Activated T-cell treated with anti-CD3 and anti-CD28 coated beads for 1 hour (primary cell): ENCODE measurements around the gene HDAC4.

Experiments used
- DNase-seq: peaks from one replicate; pipeline ENCODE4 v3.0.0-alpha.2; 2020; ENCODE audit warnings: low read depth

HDAC4 gene

GRCh38 chr2:239267288-239267951 is 133.4 kb downstream of the HDAC4 start:
- DNase-seq = peak; percentile 82

GRCh38 chr2:239266779-239267287 is 134.0 kb downstream of the HDAC4 start:
- DNase-seq = no peak

DNA sequence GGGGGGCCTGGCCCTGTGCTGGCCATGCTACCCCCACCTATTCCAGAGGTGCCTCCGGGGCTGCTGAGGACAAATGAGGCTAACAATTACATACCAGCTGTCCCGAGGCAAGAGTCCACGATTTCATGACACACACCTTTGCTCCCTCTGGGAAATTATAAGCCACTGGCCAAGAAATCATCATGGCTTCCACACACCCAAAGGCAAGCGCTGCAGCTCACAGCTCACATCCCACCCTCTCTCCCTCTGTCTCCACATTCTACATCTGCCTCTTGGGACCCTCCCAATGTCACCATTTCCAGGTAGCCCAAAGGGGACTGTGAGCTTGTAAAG is 134.4 kb downstream of the HDAC4 start:
- no peak for DNase-seq

DNA sequence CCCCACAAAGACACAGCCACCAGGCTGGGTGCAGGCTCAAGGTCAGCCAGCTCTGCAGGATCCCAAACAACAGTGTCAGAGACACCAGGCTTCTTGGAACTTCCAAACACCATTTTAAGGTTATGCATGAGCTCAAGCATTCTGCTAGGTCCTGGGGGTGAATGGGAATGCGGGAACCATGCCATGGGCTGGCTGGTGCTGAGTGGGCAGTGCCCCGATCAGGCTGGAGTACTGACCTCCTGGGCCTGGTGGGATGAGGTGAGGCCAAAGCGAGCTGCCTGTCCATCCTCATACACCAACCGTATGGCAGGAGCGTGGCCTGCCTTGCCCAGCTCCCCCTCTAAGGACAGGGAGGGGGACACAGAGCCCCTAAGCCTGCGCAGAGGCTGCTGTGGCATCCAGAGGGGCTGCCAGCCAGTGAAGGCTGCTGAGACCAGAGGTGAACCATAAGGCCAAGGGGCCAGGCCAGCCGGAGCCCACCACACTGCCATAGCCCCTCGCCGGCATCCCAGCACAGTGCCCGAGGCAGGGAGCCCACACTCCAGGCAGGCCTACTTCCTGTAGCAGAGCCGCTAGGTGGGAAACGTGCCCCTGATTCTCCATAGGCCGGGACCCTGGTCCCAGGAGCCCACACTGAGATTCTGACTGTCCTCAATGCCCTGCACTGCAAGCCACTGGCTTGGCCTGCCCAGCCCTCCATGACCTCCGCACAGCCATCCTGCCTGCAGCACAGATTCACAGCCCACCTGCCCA is 135.0 kb downstream of the HDAC4 start:
- no peak for DNase-seq

- peak; percentile 42 for DNase-seq
These were observed 135.8 kb downstream of the HDAC4 start for GRCh38 chr2:239264838-239265651.

DNA sequence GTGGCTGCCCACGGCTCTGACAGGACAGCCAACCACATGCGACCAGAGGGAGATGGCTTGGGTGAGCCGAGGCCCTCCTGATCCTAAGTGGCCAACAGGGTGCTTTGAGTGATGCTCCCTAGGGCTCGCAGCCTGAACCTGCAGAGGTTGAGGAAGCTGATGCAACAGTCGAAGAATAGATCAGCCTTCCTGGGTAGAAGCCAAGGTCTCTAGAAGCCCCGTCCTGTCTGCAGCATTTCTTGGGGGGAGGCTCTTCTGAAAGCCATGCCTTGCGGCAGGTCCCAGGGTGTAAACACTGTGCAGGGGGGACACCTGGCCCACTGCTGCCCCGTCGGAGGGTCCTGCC is 136.4 kb downstream of the HDAC4 start:
- no peak for DNase-seq

DNA sequence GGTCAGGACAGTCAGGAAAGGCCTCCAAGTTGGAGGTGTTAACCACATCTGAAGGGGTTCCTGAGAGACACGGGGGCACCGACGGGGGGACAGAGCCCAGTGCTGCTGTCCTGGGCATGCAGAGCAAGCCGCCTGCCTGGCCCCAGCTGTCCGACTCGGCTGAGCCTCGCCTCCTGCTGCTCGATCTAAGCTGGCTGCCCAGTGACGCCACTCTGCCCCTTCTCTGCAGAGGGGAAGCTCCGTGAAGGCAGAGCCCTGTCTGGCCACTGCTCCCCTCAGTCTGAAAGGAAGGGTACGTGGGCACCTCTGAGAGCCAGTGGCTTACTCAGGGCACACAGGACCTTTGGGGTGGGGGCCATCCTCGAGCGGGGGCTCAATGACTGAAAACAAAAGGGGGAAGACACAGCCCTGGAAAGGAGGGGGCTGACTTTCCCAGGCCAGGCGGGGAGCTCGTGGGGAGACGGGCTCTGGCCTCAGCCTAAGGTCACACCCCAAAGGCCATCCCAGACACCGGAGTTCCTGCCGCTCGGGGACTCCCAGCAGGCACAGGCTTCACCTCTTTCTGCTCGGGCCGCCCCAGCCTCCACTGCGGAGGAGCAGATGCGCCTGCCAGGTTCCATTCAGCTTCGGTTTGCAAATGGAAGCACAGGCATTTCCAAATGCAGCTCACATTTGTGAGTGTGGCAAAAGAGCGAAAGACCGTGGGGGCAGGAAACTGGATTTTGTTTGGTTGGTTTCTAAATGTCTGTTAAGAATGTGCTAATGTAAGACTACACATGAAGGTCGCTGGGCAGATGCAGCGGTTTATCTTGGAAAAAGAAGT is 136.9 kb downstream of the HDAC4 start:
- DNase-seq = no peak

DNA sequence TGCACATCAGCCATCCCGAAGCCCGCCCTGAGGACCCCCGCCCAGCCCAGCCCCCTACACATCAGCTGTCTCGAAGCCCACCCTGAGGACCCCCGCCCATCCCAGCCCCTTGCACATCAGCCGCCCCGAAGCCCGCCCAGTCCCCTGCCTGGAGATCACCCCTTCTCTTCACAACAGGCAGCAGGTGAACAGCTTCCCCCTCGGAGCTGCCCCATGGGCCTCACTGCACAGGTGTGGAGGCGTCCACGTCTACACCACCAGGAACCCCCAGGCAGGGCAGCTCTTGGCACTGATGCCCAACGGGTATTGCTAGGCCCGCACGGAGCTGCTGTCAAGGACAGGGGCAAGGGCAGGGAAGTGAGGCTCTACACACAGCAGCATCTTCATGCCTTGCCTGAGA is 137.6 kb downstream of the HDAC4 start:
- DNase-seq = no peak

GRCh38 chr2:239262484-239263230 is 138.2 kb downstream of the HDAC4 start:
- no peak for DNase-seq

GRCh38 chr2:239261796-239262483 is 138.9 kb downstream of the HDAC4 start:
- DNase-seq = no peak

DNA sequence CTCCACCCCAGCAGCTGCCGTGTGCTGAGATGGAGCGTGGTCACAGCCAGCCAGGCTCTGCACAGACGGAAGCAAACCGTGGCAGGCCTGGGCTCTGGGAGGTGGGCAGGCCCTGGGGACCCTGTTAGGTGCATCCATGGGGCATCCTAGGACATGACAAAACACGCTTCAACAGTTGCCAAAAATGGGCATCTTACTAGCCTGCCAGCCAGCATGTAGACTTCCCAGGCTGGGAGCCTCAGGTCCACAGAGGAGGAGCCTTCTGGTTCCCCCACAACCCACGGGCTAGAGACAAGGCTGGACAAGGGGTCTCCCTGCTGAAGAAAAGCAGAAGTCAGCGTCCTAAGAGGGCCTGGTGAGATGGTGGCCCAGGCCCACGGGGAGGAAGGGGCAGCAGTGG is 139.5 kb downstream of the HDAC4 start:
- no peak for DNase-seq

DNA sequence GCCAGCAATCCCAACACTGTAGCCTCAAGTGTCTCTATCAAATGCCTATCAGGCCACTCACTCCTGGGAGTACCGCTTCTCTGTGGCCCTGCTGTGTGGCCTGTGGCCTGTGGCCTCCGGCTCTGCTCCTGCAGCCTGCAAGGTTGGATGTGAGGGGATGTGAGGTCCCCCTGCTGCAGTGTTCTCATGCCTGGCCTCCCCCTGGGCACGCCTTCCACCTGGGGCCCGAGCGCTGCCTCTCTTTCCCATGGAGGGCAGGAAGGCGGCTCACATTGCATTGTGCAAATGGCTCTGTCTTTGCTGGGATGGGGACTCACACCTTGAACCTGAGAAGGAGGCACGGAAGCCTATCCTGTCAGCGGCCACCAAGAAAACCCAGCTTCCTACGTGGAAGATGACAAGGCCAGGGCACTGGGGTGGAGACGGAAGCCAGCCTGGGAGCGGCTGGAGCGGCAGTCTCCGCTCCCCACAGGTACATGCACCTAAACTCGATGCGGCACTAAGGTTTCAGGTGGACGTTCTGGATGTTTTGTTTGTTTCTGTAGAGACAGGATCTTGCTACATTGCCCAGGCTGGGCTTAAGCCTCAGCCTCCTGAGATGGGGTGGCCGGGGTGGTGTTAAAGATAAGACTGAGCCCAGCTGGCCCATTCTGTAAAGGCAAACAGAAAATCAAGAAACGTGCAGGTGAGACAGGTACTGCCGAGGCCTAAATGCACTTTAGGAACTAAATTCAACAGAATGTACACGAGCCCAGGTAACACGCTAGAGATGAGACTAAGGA is 140.1 kb downstream of the HDAC4 start:
- DNase-seq = no peak

DNA sequence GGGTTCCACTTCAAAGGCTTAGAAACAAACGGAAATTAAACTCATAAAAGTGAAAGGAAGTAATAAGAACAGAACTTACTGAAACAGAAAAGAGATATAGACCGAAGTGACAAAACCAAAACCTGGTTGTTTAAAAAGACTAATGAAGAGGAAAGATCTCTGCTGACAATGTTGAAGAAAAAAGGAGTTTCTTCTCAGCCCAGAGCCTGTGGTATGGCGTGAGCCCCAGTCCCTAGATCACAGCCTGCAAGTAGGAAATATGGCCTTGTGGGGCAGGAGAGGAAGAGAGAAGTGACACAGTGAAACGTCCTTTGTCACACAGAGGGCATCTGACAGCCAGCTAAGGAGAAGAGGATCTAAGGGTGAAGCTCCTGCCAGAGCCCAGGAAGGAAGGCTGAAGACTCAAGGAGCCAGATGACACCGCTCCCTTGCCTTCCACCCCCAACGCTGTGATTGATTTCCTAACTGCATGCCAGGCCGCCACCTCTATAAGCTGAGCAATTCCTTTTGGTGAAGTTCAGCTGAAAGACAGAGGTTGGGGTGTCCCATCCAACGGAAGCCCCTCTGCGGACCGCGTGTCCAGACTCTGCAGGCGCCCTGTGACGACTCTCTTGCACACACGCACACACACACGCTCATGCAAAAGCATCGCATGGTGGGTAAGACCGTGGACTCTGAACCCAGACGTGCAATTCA is 141.1 kb downstream of the HDAC4 start:
- DNase-seq = no peak

- no peak for DNase-seq
These were observed 141.6 kb downstream of the HDAC4 start for GRCh38 chr2:239259173-239259572.

DNA sequence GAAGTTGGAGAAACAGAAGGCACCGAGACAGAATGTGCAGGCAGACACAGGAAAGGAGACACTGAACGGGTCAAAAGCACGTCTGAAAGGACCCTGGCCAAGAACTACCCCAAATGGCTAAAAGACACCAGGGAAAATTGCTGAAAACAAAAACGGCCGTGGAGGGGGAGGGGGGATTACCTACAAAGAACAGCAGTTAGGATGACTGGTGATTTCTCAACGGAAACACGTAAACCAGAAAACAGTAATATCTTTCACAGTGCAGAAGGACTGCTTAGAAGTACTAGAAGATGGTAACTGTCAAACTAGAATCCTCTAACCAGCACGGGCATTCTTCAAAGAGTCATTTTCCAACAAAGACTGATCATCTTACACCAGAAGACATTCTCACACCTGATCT is 142.6 kb downstream of the HDAC4 start:
- no peak for DNase-seq

DNA sequence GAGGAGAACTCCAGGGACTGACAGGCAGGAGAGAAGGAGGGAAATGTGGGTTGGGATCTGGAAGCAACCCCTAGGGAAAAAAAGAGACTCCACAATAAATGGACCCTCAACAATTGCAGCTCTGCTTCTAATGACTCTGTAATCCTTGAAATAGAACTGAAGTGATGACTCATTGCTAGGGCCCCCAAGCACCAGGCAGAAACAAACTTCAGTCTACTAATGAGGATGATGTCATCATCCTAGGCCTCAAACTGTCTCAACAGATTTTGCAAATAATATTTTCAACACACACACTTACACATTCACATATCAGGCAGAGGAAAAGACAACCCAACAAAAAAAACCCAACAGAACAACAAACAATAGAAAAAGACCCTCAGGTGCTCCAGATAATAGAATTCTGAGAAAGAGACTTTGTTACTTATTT is 143.3 kb downstream of the HDAC4 start:
- DNase-seq = no peak

GRCh38 chr2:239256350-239256743 is 144.5 kb downstream of the HDAC4 start:
- DNase-seq = no peak

DNA sequence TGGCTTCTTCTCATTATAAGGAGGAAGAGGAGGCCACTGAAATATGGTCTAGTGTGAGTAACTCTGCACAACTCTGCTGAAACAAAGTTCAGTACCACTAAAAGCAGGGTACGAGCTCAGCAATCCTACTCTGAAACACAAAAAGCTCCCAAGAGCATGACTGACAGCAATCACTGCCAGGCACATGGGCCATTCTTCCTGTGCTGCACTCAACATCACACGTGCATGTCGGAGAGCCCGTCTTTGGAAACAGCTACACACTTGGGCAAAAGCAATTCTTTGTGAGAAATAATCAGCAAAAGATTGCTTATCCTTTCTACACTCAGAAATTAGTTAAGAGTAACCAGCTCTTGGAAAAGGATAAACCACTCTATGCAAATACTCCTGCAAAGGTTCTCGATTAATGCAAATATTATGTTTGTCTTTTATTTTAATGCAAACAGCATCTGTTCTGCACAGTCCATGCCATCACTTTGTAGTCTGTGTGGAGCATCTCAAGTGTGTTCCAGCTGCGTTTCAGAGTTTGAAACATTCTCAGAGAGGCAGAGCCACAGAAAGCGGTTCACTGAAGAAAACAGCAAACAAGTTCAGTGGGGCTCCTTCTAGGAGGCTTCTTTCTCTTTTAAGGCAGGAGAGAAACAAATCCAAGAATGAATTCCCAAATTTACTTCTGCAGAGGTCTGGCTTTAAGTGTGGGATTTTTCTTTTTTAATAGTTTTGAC is 145.0 kb downstream of the HDAC4 start:
- no peak for DNase-seq

DNA sequence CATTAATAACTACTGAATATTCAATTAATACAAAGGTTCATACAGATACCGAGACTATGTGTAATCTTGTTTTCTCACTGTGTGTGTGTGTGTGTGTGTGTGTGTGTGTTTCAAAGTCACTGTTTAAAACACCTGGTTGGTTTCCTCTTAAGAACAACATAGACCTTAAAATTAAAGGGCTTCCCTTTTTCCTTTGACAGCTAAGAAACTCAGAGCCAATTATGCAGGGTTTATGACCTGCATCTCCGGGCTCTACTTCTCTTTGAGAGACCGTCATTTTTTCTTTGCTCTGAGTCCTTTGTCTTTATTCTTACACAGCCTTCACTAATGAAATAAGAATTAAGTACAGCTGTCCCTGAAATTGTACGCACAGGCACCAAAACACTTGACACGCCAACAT is 145.6 kb downstream of the HDAC4 start:
- DNase-seq = no peak
